ENCODE measurements around the gene GADD45A. TPM values are rescaled to one million over a fixed set of nuclear protein-coding genes. Genes with fewer than 3 reads are reported as not detected.
A peak's percentile ranks its signal among the peaks of the same experiment; 100 is the strongest.

Gene GADD45A
- total and polyA plus RNA-seq, 9 of the 15 experiments (the other 6 are each of a cell fraction or from before 2014, with no cell fraction given) = 21.3 to 156 (median 62.1) TPM

GRCh38 chr1:67683766-67684525 is 1.1 kb upstream of the GADD45A start (continued):
- TF ChIP-seq ZNF318 (IDR thresholded peaks at IDR 0.05; ENCODE audit: borderline replicate concordance in 1 of 2, low read depth in 1 of 2) = peak in 1 of 2 experiments; percentile 48; a peak in 1 of 4 replicates
- TF ChIP-seq ARID2 (IDR thresholded peaks at IDR 0.05) = no peak
- TF ChIP-seq TAF9B (IDR thresholded peaks at IDR 0.05; ENCODE audit: partially characterized antibody) = no peak
- TF ChIP-seq ZNF316 (IDR thresholded peaks at IDR 0.05) = peak; percentile 81
- no peak for TF ChIP-seq KDM1A (IDR thresholded peaks at IDR 0.05)
- TF ChIP-seq SPI1 (IDR thresholded peaks at IDR 0.05; ENCODE audit: borderline replicate concordance, low read depth, low read length) = no peak
- TF ChIP-seq SLC30A9 (CRISPR knock-in tag; IDR thresholded peaks at IDR 0.05) = no peak
- no peak for TF ChIP-seq STAG1 (CRISPR knock-in tag; IDR thresholded peaks at IDR 0.05; ENCODE audit: borderline replicate concordance)
- TF ChIP-seq RBM17 (IDR thresholded peaks at IDR 0.05; ENCODE audit: borderline replicate concordance, low read depth, low read length) = no peak
- peak; percentile 95 for TF ChIP-seq EGR1 (conservative IDR thresholded peaks at IDR 0.05)
- TF ChIP-seq ZKSCAN8 (CRISPR knock-in tag; IDR thresholded peaks at IDR 0.05) = no peak
- no peak for TF ChIP-seq TOE1 (IDR thresholded peaks at IDR 0.05; ENCODE audit: borderline replicate concordance)
- no peak for TF ChIP-seq TOE1 (CRISPR knock-in tag; IDR thresholded peaks at IDR 0.05; ENCODE audit: borderline replicate concordance, low read depth)
- no peak for TF ChIP-seq CREBBP (IDR thresholded peaks at IDR 0.05; ENCODE audit: low read depth, low read length)
- peak; percentile 55; the same call in 1 of the 2 replicates for TF ChIP-seq ATF7 (IDR thresholded peaks at IDR 0.05)
- TF ChIP-seq MAFG (tag; conservative IDR thresholded peaks at IDR 0.05) = peak; percentile 44
- TF ChIP-seq E2F1 (CRISPR knock-in tag; IDR thresholded peaks at IDR 0.05) = no peak
